ENCODE results near the gene ADAMTS9. TPM values are rescaled to one million over a fixed set of nuclear protein-coding genes. Genes with fewer than 3 reads are reported as not detected.

Gene ADAMTS9
- total and polyA plus RNA-seq, 11 donors = 11.3 to 74.4 (median 18.8) TPM

- H3K36me3 ChIP-seq = no peaks in the 10 kb centered on the region
- H3K4me1 ChIP-seq = peaks cover 0 to 41% (median 16%) of the 10 kb centered on the region in 12 donors
- H3K4me3 ChIP-seq = no peak overlapping the region
- 52 to 59% (median 56%) methylated on average over 8 of the region's 8 CpGs for WGBS, 4 donors
- H3K27ac ChIP-seq = peak overlapping the region in 11 of 12 donors; percentile 30 to 79 (median 51)
- DNase-seq (peak in 4 of 5 donors; percentile 13 to 54 (median 30)), ATAC-seq (peak; percentile 33 to 81 (median 51))
- no peaks in the 10 kb centered on the region for H3K27me3 ChIP-seq
- TF ChIP-seq CTCF (IDR thresholded peaks at IDR 0.05) (no peak), POLR2A (IDR thresholded peaks at IDR 0.05) (no peak)
- H3K9me3 ChIP-seq = no peaks in the 10 kb centered on the region
- intact Hi-C loops (cut with DNase I) = loop anchor here in 1 of 10 donors (2.0 kb wide), 1 partner anchor 42 kb away; the partner anchor contains the start of gene ADAMTS9
Observed at GRCh38 chr3:64728994-64729393, 41.2 kb upstream of the ADAMTS9 start.

- Histone ChIP-seq H3K27ac (peak overlapping the region in 11 of 12 donors; percentile 30 to 79 (median 51)), H3K4me1 (peaks cover 0 to 41% (median 16%) of the 10 kb centered on the region in 12 donors), H3K9me3 (no peaks in the 10 kb centered on the region), H3K4me3 (no peak overlapping the region), H3K36me3 (no peaks in the 10 kb centered on the region), H3K27me3 (no peaks in the 10 kb centered on the region)
- WGBS, 4 donors = 11 to 21% (median 17%) methylated on average over 4 of the region's 4 CpGs
- DNase-seq (peak in 4 of 5 donors; percentile 37 to 64 (median 50)), ATAC-seq (peak; percentile 71 to 87 (median 80))
- no peak for TF ChIP-seq POLR2A (IDR thresholded peaks at IDR 0.05)
- TF ChIP-seq CTCF (IDR thresholded peaks at IDR 0.05) = no peak
- intact Hi-C loops (cut with DNase I) = loop anchor here in 1 of 10 donors (2.0 kb wide), 1 partner anchor 42 kb away; the partner anchor contains the start of gene ADAMTS9
Observed at GRCh38 chr3:64728428-64728827, 40.6 kb upstream of the ADAMTS9 start.

GRCh38 chr3:64726414-64727090, 38.8 kb upstream of the ADAMTS9 start:
- 66 to 72% (median 70%) methylated on average over 3 of the region's 3 CpGs for WGBS, 4 donors
- Histone ChIP-seq H3K27me3 (no peaks in the 10 kb centered on the region), H3K36me3 (no peaks in the 10 kb centered on the region), H3K4me3 (no peak overlapping the region), H3K4me1 (peaks cover 0 to 41% (median 16%) of the 10 kb centered on the region in 12 donors), H3K27ac (no peak overlapping the region), H3K9me3 (no peaks in the 10 kb centered on the region)
- no peak for DNase-seq
- no peak for TF ChIP-seq POLR2A (IDR thresholded peaks at IDR 0.05)
- TF ChIP-seq CTCF (IDR thresholded peaks at IDR 0.05) = no peak
- ATAC-seq = no peak
- intact Hi-C loops (cut with DNase I) = no loop called here

GRCh38 chr3:64718976-64719375, 31.2 kb upstream of the ADAMTS9 start:
- Histone ChIP-seq H3K4me3 (no peak overlapping the region), H3K27me3 (no peaks in the 10 kb centered on the region), H3K4me1 (peaks cover 0 to 21% (median 8%) of the 10 kb centered on the region in 12 donors), H3K27ac (no peak overlapping the region), H3K9me3 (no peaks in the 10 kb centered on the region), H3K36me3 (no peaks in the 10 kb centered on the region)
- no peak for TF ChIP-seq CTCF (IDR thresholded peaks at IDR 0.05)
- no peak for TF ChIP-seq POLR2A (IDR thresholded peaks at IDR 0.05)
- DNase-seq (no peak), ATAC-seq (no peak)
- intact Hi-C loops (cut with DNase I) = no loop called here
- WGBS, 4 donors = 90 to 92% (median 92%) methylated on average over 4 of the region's 4 CpGs

All from heart left ventricle (tissue), 16 donors.